Thyroid gland (tissue), 4 donors: ENCODE data around the gene ARHGAP8. TPM values are rescaled to one million over a fixed set of nuclear protein-coding genes. Genes with fewer than 3 reads are reported as not detected.
A peak's percentile ranks its signal among the peaks of the same experiment; 100 is the strongest.

Source experiments
- DNase-seq, 2 donors: peaks; one replicate each; pipeline ENCODE4 v3.0.0-alpha.2; 2019
- H3K27ac ChIP-seq, 3 donors: fragments of 200-600 bp; sonication (generic); 1 replicate in 2 of 3; 2 replicates in 1 of 3; pipeline ENCODE4 v1.5.1; 2016 to 2019; ENCODE audit warnings: mild to moderate bottlenecking in 1 of 3, moderate library complexity in 1 of 3
- H3K27me3 ChIP-seq: fragments of 200-600 bp; sonication (generic); one replicate; pipeline ENCODE4 v1.5.1; 2019
- H3K36me3 ChIP-seq, 2 donors: fragments of 200-600 bp; sonication (generic); one replicate each; pipeline ENCODE4 v1.5.1; 2016 to 2019
- H3K4me1 ChIP-seq, 2 donors: fragments of 200-600 bp; sonication (generic); one replicate each; pipeline ENCODE4 v1.5.1; 2017 to 2019
- H3K4me3 ChIP-seq, 3 donors: fragments of 200-600 bp; sonication (generic); replicated peaks in 1 of 3; 1 replicate in 2 of 3; 2 replicates in 1 of 3; pipeline ENCODE4 v1.5.1; 2016; ENCODE audit warnings: mild to moderate bottlenecking in 1 of 3
- H3K9me3 ChIP-seq: fragments of 200-600 bp; sonication (generic); one replicate; pipeline ENCODE4 v1.5.1; 2017
- POLR2A ChIP-seq, 2 donors: fragments of 450-650 bp; IDR thresholded peaks; one replicate each; pipeline ENCODE4 v1.6.1; 2017; ENCODE audit warnings: antibody characterized with exemption in 2 of 2, mild to moderate bottlenecking in 2 of 2, moderate library complexity in 1 of 2
- WGBS, 2 donors: methylation state at CpG; one replicate each; pipeline ENCODE4 v1.1.5; 2017; 5-methylcytosine and 5-hydroxymethylcytosine counted together
- intact Hi-C: fragments of 100-400 bp; cut with DNase I; formaldehyde crosslinking; loops from one replicate; pipeline ENCODE4 v1.15.1; 2023
- total RNA-seq, 4 donors: library from RNA; depleted of rRNA; stranded (reverse); fragments of >200 nt; gene quantifications; one replicate each; pipeline ENCODE4 v1.2.3, GENCODE V29; 2016
- TF ChIP-seq, protein P1 (sequence below), 6 experiments: fragments of 200-600 bp in 3 of 6; fragments of 450-650 bp in 3 of 6; sonication (generic) in 3 of 6; IDR thresholded peaks; one replicate each; pipeline ENCODE4 v1.5.1; 2016 to 2019; ENCODE audit warnings: antibody characterized with exemption in 6 of 6, mild to moderate bottlenecking in 2 of 6, inconsistent platforms in 1 of 6, moderate library complexity in 1 of 6

ARHGAP8 gene
- total RNA-seq, 4 donors from 2014 or later: 24.8 to 44.3 (median 28.0) TPM

DNA sequence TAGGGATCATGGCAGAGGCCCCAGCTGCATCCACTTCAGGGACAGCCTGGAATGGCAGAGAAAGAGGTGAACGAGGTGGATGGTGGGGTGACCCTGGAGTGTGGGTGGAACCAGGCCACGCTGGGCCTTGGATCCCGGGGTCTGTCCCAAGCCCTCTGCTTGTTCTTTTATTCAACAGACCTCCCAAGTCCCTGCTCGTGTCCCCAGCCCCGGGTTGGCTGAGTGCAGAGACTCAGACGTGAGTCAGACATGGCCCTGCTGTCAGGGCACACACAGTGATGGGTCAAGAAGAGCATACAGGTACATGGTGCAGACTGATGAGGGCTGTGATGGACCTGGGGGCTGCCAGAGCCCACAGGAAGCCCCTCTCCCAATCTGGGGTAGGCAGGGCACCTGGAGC lies 6.6 kb downstream of the ARHGAP8 start:
- WGBS, 2 donors: 72 to 76% methylated on average over 6 of the region's 6 CpGs
- H3K27ac ChIP-seq: peak overlapping the region in 1 of 3 donors; percentile 33

DNA sequence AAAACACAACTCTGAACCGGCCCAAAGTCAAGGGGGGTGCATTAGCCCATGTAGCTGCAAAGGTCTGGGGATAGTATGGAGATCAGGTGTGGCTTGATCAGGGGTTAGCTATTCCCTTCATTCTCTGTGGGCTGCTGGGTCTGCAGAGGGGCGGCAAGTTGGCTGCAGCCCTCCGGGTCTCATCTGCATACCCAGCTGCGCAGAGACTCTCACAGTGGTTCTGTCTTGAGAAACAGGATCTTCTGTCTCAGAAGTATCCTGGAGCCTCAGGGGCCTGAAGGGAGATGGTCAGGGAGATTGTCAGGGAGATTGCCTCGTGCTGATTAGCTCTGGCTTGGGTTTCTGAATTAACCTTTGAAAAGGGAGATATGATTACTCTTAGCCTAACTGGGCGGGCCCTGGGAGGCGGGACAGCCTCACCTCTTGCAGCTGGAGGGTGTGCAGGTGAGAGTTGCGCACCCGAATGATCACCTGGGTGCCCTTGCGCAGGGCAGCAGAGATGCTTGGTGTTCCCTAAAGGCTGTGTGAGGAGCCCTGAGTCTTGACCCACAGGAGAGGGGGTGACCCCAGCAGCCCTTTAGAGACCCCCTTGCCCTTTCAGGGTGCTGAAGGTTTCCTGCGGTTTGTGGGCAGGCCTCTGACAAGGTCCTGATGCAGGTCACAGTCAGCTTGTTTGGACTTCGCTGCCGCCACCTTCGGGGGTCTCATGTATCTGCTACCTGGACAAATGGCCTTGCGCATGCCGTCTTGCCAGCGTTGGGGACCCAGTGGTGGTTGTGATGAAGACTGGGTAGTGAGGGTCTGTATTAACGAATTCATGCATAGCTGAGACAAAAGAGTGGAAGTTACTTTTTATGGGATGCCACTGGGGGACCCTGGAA lies 7.3 kb downstream of the ARHGAP8 start:
- Histone ChIP-seq H3K9me3 (no peaks in the 10 kb centered on the region), H3K27me3 (no peaks in the 10 kb centered on the region), H3K4me3 (no peak overlapping the region), H3K36me3 (no peaks in the 10 kb centered on the region), H3K27ac (no peak overlapping the region), H3K4me1 (peaks cover 28 to 39% of the 10 kb centered on the region in 2 donors)
- TF ChIP-seq, protein P1, sequence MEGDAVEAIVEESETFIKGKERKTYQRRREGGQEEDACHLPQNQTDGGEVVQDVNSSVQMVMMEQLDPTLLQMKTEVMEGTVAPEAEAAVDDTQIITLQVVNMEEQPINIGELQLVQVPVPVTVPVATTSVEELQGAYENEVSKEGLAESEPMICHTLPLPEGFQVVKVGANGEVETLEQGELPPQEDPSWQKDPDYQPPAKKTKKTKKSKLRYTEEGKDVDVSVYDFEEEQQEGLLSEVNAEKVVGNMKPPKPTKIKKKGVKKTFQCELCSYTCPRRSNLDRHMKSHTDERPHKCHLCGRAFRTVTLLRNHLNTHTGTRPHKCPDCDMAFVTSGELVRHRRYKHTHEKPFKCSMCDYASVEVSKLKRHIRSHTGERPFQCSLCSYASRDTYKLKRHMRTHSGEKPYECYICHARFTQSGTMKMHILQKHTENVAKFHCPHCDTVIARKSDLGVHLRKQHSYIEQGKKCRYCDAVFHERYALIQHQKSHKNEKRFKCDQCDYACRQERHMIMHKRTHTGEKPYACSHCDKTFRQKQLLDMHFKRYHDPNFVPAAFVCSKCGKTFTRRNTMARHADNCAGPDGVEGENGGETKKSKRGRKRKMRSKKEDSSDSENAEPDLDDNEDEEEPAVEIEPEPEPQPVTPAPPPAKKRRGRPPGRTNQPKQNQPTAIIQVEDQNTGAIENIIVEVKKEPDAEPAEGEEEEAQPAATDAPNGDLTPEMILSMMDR (IDR thresholded peaks at IDR 0.05): no peak
- no peak for TF ChIP-seq POLR2A (IDR thresholded peaks at IDR 0.05)
- intact Hi-C loops: no loop called here
- DNase-seq: no peak
- 93 to 95% methylated on average over 13 to 18 of the region's 18 CpGs for WGBS, 2 donors

More for the DNA sequence above, 6.6 kb downstream of the ARHGAP8 start:
- Histone ChIP-seq H3K4me1 (peaks cover 32 to 46% of the 10 kb centered on the region in 2 donors), H3K36me3 (no peaks in the 10 kb centered on the region), H3K27me3 (no peaks in the 10 kb centered on the region), H3K9me3 (no peaks in the 10 kb centered on the region), H3K4me3 (no peak overlapping the region)
- DNase-seq: no peak
- intact Hi-C loops: no loop called here
- TF ChIP-seq POLR2A (IDR thresholded peaks at IDR 0.05): no peak
- TF ChIP-seq, protein P1 (IDR thresholded peaks at IDR 0.05): no peak

DNA sequence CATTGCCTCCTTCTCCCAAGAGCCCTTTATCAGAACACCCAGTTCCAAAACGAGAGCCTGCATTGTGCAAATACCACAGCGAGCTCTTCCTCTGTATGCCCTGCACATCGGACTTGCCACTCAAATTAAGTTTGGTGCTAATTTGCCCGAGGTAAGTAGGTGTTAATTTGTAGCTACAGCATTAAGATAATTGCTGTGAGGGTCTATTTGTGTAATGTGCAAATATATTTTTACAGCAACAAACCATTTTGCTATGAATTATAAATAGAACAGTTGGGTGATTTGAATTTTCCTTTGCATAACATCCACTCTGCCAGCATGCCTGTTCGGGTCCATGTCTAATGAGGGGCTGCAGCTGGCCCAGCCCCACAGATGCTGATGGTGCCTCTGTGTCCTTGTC lies 8.1 kb downstream of the ARHGAP8 start:
- H3K27ac ChIP-seq: no peak overlapping the region
- DNase-seq: no peak
- peaks cover 24 to 33% of the 10 kb centered on the region in 2 donors for H3K4me1 ChIP-seq
- intact Hi-C loops: no loop called here
- no peaks in the 10 kb centered on the region for H3K9me3 ChIP-seq
- WGBS, 2 donors: 66 to 69% methylated on average over 5 of the region's 5 CpGs
- TF ChIP-seq, protein P1 (IDR thresholded peaks at IDR 0.05): no peak
- no peak for TF ChIP-seq POLR2A (IDR thresholded peaks at IDR 0.05)
- no peaks in the 10 kb centered on the region for H3K27me3 ChIP-seq
- H3K36me3 ChIP-seq: no peaks in the 10 kb centered on the region
- H3K4me3 ChIP-seq: no peak overlapping the region

DNA sequence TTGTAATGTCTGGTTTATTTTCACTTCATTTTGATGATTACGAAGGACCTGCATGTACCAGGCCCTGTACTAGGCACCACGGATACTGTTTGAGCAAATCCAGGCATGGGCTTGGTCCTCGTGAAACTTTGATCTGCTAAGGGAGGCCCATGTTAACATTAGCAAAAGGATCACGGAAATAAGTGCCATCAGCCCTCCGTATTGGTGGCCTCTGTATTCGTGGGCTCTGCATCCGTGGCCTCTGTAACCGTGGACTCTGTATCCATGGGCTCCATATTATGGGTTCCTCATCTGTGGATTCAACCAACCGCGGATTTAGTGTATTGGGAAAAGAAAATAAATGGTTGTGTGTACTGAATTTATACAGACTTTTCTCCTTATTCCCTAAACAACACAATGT lies 8.7 kb downstream of the ARHGAP8 start:
- intact Hi-C loops: no loop called here
- H3K36me3 ChIP-seq: no peaks in the 10 kb centered on the region
- WGBS, 2 donors: 85 to 96% methylated on average over 10 of the region's 10 CpGs

More for the DNA sequence above, 8.7 kb downstream of the ARHGAP8 start:
- no peak for DNase-seq
- Histone ChIP-seq H3K9me3 (no peaks in the 10 kb centered on the region), H3K27me3 (no peaks in the 10 kb centered on the region), H3K4me3 (no peak overlapping the region), H3K27ac (no peak overlapping the region), H3K4me1 (peaks cover 26 to 35% of the 10 kb centered on the region in 2 donors)
- TF ChIP-seq, protein P1 (IDR thresholded peaks at IDR 0.05): no peak
- no peak for TF ChIP-seq POLR2A (IDR thresholded peaks at IDR 0.05)
